Keratinocyte (primary cell): ENCODE measurements around the gene MTHFD2L.

Source experiments
- CTCF ChIP-seq, 3 experiments: IDR thresholded peaks in 1 of 3; conservative IDR thresholded peaks in 1 of 3; optimal IDR thresholded peaks in 1 of 3; 2 replicates in 2 of 3; 3 replicates in 1 of 3; pipeline versions ENCODE3 to v1.5.1; 2011; ENCODE audit warnings: low read length in 3 of 3, mild to moderate bottlenecking in 3 of 3, moderate library complexity in 2 of 3, control low read depth in 1 of 3, inconsistent platforms in 1 of 3; ENCODE audit not compliant: insufficient read depth in 2 of 3; ENCODE audit errors: extremely low read depth in 1 of 3
- EZH2 ChIP-seq: IDR thresholded peaks from one replicate; pipeline ENCODE4 v1.6.1; 2012; ENCODE audit warnings: inconsistent platforms, mild to moderate bottlenecking, low read length, moderate library complexity

GRCh38 chr4:74320559-74321118 lies 162.7 kb downstream of the MTHFD2L start:
- TF ChIP-seq CTCF (optimal IDR thresholded peaks at IDR 0.05 in 1 of 3, IDR thresholded peaks at IDR 0.05 in 1 of 3, conservative IDR thresholded peaks at IDR 0.05 in 1 of 3; ENCODE audit: extremely low read depth in 1 of 3, insufficient read depth in 2 of 3, low read length in 3 of 3) (peak in 2 of 3 experiments; percentile 32 to 62), EZH2 (no peak)
